Measurements from ENCODE around the gene ARID3A.
"Not testable (repeated sequence)": the region's sequence is repeated elsewhere in the genome, so short reads cannot be mapped to it uniquely, and the experiment has no call there.

The ARID3A gene, protein sequence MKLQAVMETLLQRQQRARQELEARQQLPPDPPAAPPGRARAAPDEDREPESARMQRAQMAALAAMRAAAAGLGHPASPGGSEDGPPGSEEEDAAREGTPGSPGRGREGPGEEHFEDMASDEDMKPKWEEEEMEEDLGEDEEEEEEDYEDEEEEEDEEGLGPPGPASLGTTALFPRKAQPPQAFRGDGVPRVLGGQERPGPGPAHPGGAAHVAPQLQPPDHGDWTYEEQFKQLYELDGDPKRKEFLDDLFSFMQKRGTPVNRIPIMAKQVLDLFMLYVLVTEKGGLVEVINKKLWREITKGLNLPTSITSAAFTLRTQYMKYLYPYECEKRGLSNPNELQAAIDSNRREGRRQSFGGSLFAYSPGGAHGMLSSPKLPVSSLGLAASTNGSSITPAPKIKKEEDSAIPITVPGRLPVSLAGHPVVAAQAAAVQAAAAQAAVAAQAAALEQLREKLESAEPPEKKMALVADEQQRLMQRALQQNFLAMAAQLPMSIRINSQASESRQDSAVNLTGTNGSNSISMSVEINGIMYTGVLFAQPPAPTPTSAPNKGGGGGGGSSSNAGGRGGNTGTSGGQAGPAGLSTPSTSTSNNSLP

DNA sequence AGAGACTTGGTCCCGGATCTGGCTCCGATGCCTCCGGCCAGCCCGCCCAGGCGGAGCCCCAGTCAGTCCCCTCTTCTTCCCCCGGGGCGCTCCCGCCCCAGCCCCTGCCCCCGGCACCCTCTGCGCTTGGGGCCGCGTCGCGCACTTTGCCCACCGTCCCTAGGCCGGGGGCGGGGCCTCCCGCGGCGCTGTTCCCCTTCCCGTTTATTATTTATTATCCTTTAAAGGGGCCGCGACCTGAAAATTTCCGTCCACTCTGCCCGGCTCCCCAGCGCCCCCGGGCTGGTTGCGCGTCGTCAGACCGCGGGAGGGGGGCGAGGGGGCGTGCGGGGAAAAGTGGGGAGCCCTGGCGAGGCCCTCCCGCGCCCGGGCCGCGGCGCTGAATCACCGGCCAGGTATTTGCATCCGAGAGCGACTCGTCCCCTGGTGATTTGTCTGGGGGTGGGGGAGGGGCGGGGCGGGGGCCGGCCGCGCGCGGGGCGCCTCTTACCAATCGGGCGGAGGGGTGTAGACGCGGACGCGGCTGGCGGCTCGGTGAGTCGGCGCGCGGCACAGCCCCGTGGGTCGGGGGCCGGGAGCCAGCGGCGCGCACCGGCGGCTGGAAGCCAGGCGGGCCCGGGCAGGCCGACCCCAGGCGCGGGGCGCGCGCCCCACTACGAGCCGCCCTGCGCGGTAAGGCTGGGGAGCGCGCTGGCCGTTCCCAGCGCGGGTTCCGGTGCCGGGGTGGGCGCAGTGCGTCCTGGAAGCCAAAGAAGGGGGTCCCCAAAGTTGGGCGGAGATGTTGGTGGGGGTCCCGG is at the start of gene ARID3A:
ARID3A (plus strand) TSS at position 510 of the 797 bp plus-strand sequence. CDS start 3,494 bp downstream, outside the sequence.
- peak; percentile 69 for DNase-seq

DNA sequence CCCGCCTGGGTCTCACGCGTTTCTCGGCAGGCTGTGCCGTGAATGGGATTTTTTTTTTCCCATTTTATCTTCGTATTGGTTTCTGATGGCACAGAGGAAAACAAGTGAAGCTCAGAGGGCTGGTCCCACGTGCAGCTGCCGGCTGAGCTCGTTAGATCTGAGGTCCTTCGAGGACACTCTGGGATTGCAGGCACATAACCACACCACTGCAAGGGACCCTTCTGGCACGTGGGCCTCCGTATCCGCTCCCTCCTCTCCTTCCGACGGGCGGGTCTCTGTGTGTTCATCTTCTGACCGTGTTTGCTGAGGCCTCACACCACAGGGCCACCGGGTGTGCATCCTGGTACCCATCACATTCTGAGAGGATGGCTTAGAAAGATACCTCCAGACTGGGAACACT is 49.7 kb upstream of the ARID3A start:
- no peak for DNase-seq

DNA sequence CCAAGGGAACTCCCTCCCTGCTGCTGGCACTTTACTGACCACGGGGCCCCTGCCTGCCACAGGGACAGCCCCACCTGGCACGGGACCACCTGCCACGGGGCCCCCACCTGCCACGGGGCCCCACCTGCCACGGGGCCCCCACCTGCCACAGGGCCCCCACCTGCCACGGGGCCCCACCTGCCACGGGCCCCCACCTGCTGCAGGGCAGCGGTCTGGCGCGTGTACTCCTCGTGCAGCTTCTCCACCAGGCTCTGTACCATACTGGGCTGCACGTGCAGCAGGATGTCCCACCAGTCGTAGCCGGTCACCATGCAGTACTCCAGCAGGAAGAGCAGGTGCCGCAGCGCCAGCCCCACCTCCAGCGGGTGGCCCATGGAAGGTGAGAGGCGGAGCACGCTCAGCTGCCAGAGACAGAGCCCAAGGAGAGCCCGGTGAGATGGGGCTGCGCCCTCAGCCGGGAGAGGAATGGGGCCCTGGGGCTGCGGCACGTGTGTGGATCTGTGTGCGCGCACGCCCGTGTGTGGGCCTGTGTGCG is 49.0 kb upstream of the ARID3A start:
- no peak for DNase-seq

DNA sequence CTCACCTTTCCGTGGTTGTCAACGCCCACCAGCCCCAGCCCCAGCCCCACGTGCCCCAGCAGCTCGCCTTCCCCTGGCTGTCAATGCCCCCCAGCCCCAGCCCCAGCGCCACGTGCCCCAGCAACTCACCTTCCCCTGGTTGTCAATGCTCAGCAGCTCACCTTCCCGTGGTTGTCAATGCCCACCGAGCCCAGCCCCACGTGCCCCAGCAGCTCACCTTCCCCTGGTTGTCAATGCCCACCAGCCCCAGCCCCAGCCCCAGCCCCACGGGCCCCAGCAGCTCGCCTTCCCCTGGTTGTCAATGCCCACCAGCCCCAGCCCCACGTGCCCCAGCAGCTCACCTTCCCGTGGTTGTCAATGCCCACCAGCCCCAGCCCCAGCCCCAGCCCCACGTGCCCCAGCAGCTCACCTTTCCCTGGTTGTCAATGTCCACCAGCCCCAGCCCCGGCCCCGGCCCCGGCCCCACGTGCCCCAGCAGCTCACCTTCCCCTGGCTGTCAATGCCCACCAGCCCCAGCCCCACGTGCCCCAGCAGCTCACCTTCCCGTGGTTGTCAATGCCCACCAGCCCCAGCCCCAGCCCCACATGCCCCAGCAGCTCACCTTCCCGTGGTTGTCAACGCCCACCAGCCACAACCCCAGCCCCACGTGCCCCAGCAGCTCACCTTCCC is 47.7 kb upstream of the ARID3A start:
- DNase-seq, result not testable (repeated sequence)

DNA sequence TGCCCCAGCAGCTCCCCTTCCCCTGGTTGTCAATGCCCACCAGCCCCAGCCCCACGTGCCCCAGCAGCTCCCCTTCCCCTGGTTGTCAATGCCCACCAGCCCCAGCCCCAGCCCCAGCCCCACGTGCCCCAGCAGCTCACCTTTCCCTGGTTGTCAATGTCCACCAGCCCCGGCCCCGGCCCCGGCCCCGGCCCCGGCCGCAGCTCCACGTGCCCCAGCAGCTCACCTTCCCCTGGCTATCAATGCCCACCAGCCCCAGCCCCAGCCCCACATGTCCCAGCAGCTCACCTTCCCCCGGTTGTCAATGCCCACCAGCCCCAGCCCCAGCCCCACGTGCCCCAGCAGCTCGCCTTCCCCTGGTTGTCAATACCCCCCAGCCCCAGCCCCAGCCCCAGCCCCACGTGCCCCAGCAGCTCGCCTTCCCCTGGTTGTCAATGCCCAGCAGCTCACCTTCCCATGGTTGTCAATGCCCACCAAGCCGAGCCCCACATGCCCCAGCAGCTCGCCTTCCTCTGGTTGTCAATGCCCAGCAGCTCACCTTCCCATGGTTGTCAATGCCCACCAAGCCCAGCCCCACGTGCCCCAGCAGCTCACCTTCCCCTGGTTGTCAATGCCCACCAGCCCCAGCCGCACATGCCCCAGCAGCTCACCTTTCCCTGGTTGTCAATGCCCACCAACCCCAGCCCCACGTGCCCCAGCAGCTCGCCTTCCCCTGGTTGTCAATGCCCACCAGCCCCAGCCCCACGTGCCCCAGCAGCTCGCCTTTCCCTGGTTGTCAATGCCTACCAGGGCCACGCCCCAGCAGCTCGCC is 46.9 kb upstream of the ARID3A start:
- DNase-seq, result not testable (repeated sequence)

DNA sequence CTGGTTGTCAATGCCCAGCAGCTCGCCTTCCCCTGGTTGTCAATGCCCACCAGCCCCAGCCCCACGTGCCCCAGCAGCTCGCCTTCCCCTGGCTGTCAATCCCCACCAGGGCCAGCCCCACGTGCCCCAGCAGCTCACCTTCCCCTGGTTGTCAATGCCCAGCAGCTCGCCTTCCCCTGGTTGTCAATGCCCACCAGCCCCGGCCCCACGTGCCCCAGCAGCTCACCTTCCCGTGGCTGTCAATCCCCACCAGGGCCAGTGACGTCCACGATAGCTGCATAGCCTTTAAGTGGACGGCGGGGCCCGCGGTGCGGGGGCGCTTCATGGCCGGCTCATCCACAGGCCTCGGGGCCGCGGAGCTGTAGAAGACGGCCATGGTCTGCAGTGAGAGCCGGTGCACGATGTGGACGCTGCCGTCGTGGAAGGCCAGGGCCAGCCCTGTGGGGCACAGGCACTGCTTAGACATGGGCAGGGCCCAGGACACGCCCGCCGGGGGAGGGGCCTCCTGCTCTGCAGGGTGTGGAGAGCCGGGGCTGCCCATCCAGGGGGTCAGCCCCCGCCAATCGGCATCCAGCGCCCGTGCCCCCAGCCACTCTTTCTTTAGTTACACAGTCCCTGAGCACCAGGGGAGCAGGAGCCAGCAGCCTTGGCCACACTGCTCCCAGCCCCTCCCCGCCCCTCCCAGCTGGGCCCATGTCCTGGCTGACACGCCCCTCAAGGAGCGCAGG is 46.0 kb upstream of the ARID3A start:
- no peak for DNase-seq

DNA sequence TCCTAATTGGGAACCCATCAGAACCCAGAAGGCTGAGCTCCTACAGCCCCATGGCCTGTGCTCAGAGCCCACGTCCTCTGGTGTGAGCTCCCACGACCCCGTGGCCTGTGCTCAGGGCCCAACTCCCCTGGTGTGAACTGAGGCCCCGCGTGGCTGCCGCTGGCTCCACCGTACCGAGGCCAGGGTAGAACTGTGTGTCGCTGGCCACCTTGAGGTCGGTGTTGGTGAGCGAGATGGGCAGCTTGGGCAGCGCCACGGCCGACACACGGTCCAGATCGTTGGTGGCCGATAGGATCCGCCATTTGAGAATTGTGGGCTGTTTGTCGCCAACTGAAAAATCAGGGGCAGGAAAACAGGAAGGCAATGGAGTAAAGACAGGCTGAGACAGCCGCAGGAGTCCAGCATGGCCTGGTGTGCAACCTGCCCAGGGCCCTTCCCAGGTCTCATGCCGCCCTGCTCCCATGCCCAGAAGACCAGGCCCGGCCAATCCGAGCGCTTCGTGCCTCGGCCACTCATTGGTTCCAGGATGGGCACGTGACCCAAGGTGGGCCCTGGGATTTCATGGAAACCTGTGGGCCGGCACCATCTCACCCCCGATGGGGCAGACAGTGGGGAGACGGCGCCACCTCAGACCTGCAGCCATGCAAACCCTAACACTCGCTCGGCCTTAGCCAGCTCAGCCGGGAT is 44.3 kb upstream of the ARID3A start:
- no peak for DNase-seq

DNA sequence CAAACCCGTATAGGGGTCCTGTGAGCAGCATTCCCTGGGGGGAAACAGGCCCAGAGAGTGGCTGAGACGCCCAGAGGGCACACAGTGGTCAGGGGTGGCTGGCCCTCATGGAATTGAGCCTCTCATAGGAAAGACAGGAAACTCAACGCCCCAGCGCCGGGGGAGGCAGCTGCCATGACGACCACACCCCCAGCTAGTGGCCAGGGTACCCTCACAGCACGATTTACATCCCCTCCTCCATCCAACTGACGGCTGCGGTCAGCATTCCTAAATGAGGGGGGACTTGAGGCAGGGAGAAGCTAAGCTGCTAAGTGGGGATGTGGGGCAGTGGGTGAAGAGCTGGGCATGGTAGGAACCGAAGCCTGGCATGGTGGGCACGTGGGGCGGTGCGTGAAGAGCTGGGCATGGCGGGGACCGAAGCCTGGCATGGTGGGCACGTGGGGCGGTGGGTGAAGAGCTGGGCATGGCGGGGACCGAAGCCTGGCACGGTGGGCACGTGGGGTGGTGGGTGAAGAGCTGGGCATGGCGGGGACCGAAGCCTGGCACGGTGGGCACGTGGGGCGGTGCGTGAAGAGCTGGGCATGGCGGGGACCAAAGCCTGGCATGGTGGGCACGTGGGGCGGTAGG is 42.9 kb upstream of the ARID3A start:
- DNase-seq, result no peak

DNA sequence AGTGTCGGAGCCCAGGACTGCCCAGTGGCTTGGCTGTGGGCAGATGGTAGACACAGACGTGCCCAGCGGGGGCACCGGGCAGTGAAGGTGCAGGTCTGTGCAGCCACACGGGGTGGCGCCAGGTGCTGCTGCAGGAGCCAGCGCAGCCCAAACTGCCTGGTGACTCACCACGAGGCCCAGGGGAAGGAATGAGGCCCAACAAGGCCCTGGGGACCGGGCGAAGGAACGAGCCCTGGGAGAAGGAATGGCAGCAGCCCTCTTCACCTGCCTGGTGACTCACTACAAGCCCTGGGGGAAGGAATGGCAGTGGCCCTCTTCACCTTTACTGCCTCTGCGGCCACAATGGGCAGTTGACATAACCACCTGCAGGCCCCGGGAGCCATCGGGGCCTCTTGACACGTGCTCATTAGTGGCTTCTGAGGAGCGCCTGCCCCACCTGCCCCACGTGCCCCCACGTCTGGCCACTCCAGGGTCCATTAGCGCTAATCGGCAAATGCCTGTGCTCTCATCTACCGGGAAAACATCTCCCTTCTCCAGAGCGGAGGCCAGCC is 42.1 kb upstream of the ARID3A start:
- no peak for DNase-seq

DNA sequence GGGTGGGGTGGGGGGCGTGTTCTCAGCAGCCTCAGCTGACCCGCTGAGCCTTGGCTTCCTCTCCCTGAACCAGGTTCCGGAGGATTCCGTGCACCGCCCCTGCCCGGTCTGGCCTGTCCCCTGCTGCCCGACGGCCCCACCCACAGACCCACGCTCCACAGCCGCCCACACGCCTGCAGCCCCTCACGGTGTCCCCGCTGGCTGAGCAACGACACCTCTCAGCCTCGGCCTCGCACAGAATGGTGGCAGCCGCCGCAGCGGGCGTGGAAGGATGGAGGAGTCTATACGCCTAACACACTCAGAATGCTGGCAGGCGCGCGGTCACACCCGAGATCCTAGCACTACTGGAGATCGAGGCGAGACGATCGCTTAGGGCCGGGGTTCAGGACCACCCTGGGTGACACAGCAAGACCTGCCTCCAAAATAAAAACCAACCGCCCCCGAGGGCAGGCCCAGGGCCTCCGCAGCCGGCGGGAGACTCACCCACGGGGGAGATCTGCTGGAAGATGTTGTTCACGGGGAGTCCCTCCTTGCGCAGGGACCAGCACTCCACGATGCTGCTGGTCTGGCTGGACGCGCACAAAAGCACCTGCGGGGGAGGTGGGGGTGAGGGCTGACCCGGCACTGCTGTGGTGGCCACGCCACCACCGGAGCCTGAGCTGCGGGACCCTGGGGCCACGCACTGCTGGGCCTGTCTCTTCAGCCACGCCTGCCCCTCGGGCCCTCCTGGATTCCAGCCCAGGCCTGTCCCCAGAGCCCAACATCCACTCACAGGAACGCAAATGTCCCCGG is 41.2 kb upstream of the ARID3A start:
- no peak for DNase-seq

DNA sequence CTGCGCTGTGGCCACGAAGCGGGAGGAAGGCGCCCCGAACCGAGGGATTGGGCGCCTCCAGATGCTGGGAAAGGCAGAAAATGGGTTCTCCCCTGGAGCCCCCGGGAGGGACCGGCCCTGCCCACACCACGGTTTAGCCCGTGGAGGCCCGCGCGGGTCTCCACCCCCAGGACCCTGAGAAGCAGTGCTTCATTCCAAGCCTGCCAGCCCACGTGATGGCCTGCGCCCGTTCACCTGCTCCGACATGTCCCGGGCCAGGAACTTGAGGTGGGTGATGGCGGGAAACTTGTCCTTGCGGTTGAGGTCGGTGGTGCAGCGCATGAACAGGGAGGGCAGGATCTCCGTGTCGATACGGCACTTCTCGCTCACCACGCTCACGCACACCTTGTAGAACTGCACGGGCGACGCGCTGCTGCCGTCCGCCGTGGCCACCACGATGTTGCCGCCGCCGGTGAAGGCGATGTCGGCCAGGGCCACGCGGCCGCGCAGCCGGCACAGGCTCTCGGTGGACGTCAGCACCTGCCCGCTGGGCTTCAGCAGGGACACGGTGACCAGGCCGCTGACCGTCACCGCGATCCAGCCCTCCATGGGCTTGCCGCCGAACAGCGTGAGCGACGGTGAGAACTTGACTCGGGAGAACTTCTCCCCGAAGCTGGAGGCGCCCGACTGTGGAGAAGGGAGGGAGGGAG is 40.2 kb upstream of the ARID3A start:
- no peak for DNase-seq

DNA sequence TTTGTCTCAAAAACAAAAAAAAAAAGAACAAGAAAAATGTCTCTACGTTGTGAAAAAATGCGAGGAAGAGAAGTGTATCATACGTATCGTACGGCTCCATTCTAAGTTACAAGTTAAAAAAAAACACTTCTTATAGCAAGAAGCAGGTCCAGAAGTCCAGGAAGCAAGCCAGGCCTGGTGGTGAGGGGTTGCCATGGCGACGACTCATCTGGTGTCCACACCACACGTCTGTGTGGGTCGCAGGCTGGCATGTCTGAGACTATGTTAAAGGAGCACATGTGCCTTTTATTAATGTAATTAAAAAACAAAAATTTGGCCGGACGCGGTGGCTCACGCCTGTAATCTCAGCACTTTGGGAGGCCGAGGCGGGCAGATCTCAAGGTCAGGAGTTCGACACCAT is 38.8 kb upstream of the ARID3A start:
- no peak for DNase-seq

DNA sequence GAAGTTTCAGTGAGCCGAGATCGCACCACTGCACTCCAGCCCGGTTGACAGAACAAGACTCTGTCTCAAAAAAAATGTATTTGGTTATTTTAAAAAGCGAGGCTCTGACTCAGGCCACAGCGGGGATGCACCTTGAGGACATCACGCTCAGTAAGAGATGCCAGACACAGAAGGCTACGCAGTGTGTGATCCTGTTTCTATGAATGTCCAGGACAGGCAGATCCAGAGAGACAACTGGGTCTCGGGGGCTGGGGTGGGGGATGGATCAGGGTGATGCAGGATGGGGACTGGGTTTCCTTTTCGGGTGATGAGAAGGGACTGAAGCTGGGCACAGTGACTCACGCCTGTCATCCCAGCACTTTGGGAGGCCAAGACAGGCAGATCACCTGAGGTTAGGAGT is 38.2 kb upstream of the ARID3A start:
- no peak for DNase-seq

DNA sequence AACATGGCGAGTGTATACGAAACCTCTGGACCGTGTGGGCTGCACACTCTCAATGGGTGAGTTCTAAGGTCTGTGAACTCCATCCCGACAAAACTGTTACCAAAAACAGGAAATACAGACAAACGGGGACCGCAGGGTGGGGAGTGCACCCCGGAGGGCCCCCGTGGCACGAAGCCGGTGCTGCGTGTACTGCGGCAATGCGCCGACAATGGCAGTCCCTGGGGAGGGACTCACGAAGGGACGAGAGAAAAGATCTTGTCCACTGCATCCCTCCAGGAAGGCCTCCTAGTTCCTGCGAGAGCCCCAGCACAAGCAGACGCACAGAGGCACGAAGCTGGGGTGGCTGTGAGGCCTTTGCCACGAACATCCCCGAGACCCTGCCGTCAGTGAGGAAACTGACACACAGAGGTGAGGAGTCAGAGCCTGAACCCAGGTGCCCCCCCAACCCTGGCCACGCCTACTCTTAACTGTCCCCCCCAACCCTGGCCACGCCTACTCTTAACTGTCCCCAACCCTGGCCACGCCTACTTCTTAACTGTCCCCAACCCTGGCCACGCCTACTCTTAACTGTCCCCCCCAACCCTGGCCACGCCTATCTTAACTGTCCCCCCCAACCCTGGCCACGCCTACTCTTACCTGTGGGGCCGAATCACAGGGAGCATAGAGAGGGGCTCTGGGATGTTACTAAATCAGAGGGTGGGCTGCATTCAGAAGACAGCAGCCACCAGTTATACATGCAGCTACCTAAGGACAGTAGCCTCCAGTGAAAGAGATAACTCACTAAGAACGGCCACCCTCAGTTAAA is 37.1 kb upstream of the ARID3A start:
- DNase-seq, result peak; percentile 54

DNA sequence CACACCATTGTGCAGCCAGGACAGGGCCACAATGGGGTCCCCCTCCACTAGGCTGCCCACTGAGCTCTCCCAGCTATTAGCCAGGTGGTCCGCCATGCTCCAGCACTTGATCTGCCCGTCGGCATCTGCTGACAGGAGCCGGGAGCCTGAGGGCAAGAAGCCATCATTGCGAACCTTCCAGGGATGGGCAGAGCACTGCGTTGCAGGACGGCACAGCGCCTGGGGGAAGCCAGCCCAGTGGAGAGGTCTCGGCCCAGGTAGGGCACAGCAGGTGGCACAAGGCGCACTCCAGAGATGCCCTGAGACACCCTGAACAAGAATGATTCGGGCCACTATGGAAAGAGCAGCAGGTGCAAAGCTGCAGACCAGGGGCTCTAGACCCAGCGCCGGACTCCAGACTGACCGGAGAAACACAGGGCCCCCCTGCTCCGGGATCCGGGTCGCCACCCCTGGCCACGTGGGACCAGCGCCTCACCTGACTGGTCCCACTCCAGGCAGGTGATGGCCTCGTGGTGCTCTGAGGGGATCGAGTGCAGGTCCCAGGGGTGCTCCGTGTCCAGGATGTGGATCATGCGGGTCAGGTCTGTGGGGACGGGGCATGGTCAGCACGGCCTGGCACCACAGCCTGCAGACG is 36.1 kb upstream of the ARID3A start:
- DNase-seq, result no peak

DNA sequence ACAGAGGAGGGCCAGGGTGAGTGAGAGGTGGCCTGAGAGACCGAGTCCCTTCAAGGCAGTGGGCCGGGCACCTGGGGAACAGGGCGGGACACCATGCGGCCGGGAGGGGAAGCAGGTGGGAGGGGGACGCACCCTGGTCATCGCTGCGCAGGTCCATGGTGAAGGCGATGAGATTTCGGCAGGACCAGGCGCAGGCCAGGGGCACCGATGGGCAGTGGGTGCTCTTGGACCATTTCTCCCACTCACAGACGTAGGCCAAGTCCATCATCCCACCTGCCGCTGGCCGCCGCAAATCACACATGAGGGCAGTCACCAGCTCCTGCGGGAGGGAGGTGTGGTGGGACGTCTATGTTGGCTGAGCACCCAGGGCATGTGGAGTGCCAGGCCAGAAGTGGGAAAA is 35.0 kb upstream of the ARID3A start:
- no peak for DNase-seq

Data from stimulated activated CD4-positive, alpha-beta T cell treated with anti-CD3 and anti-CD28 coated beads, Interleukin-1b, Interleukin-23, amount 100 ng/mL, for 48 hours (primary cell).